ENCODE results near the gene RMI1. TPM values are rescaled to one million over a fixed set of nuclear protein-coding genes. Genes with fewer than 3 reads are reported as not detected.

RMI1 gene
- total and polyA plus RNA-seq, 11 donors, result 1.6 to 9.9 (median 5.7) TPM

GRCh38 chr9:83962165-83962564 is 18.4 kb upstream of the RMI1 start:
- no peaks in the 10 kb centered on the region for H3K27me3 ChIP-seq
- H3K4me3 ChIP-seq, result no peak overlapping the region
- DNase-seq (no peak), ATAC-seq (no peak)
- WGBS, 4 donors, result 46 to 63% (median 56%) methylated on average over 3 of the region's 3 CpGs
- no peaks in the 10 kb centered on the region for H3K9me3 ChIP-seq
- H3K36me3 ChIP-seq, result peaks cover 0 to 18% (median 12%) of the 10 kb centered on the region in 9 donors
- TF ChIP-seq CTCF (IDR thresholded peaks at IDR 0.05) (no peak), POLR2A (IDR thresholded peaks at IDR 0.05) (no peak)
- intact Hi-C loops (cut with DNase I), result no loop called here
- H3K27ac ChIP-seq, result no peak overlapping the region
- peaks cover 0 to 8% (median 2%) of the 10 kb centered on the region in 12 donors for H3K4me1 ChIP-seq

- no peaks in the 10 kb centered on the region for H3K27me3 ChIP-seq
- DNase-seq, result no peak
- no peak for TF ChIP-seq CTCF (IDR thresholded peaks at IDR 0.05)
- TF ChIP-seq POLR2A (IDR thresholded peaks at IDR 0.05), result no peak
- 56 to 64% (median 58%) methylated on average over 2 of the region's 2 CpGs for WGBS, 4 donors
- no peak overlapping the region for H3K4me3 ChIP-seq
- H3K4me1 ChIP-seq, result peaks cover 0 to 5% (median 0%) of the 10 kb centered on the region in 12 donors
- ATAC-seq, result peak in 2 of 4 donors; percentile 20 to 31
- H3K9me3 ChIP-seq, result no peaks in the 10 kb centered on the region
- intact Hi-C loops (cut with DNase I), result no loop called here
- H3K36me3 ChIP-seq, result peaks cover 0 to 46% (median 40%) of the 10 kb centered on the region in 9 donors
- H3K27ac ChIP-seq, result peak overlapping the region in 1 of 12 donors; percentile 48
Measured at GRCh38 chr9:83964973-83965349, 15.6 kb upstream of the RMI1 start.

- TF ChIP-seq CTCF (IDR thresholded peaks at IDR 0.05), result no peak
- TF ChIP-seq POLR2A (IDR thresholded peaks at IDR 0.05), result no peak
- intact Hi-C loops (cut with DNase I), result no loop called here
- Histone ChIP-seq H3K9me3 (no peaks in the 10 kb centered on the region), H3K27me3 (no peaks in the 10 kb centered on the region), H3K4me1 (peaks cover 0 to 5% (median 0%) of the 10 kb centered on the region in 12 donors), H3K36me3 (peaks cover 0 to 52% (median 46%) of the 10 kb centered on the region in 9 donors), H3K4me3 (no peak overlapping the region), H3K27ac (peak overlapping the region in 1 of 12 donors; percentile 48)
- 66 to 67% (median 66%) methylated on average over 11 of the region's 11 CpGs for WGBS, 4 donors
- ATAC-seq (peak in 3 of 4 donors; percentile 46 to 59 (median 53)), DNase-seq (no peak)
Measured at GRCh38 chr9:83965350-83966208, 15.0 kb upstream of the RMI1 start.

- DNase-seq (no peak), ATAC-seq (peak; percentile 14 to 38 (median 28))
- no peaks in the 10 kb centered on the region for H3K9me3 ChIP-seq
- H3K36me3 ChIP-seq, result peaks cover 0 to 58% (median 52%) of the 10 kb centered on the region in 9 donors
- H3K27ac ChIP-seq, result no peak overlapping the region
- WGBS, 4 donors, result 83 to 90% (median 89%) methylated on average over 8 of the region's 8 CpGs
- H3K27me3 ChIP-seq, result no peaks in the 10 kb centered on the region
- H3K4me1 ChIP-seq, result peaks cover 0 to 7% (median 0%) of the 10 kb centered on the region in 12 donors
- intact Hi-C loops (cut with DNase I), result no loop called here
- no peak for TF ChIP-seq CTCF (IDR thresholded peaks at IDR 0.05)
- no peak for TF ChIP-seq POLR2A (IDR thresholded peaks at IDR 0.05)
- H3K4me3 ChIP-seq, result no peak overlapping the region
Measured at GRCh38 chr9:83966209-83966582, 14.4 kb upstream of the RMI1 start.

All from heart left ventricle (tissue), 16 donors.